Measurements from ENCODE around the gene SP3.
"Not testable (repeated sequence)": the region's sequence is repeated elsewhere in the genome, so short reads cannot be mapped to it uniquely, and the experiment has no call there.

Gene SP3

DNA sequence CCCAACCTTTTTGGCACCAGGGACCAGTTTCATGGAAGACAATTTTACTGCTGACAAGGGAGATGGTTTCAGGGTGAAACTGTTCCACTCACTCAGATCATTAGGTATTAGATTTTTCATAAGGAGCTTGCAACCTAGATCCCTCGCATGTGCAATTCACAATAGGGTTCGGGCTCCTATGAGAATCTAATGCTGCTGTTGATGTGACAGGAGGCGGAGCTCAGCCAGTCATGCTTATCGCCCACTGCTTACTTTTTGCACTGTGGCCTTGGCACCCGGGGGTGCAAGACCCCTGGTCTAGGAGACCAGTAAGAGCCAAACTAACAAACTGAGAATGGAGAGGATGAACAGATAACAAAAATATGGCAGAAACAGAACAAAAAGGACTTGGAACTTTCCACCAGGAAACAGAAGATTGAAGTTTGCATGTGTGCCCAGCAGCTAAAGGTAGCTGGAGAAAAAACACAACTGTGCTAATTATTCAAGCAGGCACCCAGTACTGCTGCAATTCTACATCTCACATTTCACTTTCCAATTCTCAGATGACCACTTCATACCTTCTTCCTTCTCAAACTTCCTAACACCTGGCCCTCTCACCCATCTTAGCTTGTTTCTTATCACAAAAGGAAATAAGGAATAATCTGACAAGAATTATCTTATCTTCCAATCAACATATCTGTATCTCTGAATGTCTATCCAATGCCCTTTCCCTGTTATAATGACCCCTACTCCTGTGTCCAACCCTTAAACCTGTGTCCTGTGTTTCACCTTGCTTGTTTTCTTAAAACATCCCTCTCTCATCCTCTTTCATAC, 24.8 kb downstream of the SP3 start:
- no peak for DNase-seq

DNA sequence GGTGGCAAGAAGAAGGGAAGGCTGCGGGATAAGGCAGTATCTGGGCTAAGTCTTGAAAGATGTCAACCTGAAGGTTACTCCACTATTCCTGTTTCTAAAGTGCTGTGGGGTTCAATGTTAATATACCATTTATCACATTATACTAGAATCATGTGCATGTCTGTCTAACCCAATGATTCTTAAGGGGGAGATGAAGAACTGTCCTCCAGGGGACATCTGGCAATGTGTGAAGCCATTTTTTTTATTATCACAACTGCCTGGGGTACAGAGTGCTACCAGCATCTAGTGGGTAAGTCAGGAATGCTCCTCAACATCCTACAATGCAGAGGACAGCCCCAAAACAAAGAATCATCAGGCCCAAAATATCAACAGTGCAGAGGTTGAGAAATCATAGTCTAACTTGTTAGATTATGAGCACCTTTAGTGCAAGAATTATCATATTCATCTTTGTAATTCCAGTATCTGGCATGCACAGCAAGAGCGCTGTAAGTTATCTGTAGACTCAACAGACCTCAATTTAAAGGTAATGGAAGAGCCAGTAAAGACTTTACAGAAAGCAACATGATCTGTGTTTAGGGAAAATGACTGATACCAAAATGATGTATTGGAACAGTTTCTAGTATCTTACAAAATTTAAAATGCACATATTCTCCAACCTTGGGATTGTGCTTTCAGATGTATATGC, 26.3 kb downstream of the SP3 start:
- DNase-seq: no peak

DNA sequence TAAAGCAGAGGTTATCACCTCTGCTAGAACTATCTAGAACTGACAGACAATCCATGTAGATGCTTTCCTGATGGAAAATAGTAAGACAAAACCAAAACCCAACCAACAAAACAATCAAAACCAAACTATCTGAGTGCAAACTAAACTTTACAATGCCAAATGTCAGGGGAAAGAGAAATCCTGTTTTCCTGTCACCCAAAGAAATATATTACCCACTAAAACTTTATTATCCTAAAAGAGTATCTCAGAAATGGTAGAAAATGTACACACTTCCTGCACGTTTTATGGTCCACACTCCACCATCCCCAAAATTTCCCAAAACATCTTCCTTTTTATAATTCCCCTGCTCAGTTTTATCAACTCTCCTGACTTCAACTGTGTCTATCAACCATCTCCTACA, 29.9 kb downstream of the SP3 start:
- DNase-seq: no peak

DNA sequence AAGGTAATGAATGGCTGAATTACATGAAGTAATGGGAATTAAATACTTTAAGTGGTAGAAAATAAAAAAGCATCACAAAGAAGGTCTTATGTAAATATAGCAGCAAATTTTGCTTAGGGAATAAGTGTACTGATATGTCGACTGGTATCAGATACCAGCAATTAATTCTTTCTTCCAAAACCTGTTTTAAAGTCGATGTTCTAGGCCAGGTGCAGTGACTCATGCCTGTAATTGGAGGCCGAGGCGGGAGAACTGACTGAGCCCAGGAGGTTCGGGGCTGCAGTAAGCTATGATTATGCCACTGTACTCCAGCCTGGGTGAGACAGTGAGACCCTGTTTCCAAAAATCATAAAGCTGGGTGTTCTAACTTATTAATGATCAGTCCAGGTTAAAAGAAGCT, 30.3 kb downstream of the SP3 start:
- DNase-seq: no peak

DNA sequence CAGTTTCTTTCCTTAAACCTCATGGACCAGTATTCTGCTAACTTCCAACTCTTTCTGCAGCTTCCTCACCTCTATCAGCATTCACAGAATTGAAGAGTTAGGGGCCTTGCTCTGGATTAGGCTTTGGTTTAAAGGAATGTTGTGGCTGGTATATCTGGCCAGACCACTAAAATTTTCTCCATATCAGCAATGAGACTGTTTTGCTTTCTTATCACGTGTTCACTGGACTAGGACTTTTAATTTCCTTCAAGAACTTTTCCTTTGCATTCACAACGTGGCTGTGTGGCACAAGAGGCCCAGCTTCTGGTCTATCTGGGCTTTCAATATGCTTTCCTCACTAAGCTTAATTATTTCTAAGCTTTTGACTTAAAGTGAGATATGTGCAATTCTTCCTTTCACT, 33.4 kb downstream of the SP3 start:
- no peak for DNase-seq

DNA sequence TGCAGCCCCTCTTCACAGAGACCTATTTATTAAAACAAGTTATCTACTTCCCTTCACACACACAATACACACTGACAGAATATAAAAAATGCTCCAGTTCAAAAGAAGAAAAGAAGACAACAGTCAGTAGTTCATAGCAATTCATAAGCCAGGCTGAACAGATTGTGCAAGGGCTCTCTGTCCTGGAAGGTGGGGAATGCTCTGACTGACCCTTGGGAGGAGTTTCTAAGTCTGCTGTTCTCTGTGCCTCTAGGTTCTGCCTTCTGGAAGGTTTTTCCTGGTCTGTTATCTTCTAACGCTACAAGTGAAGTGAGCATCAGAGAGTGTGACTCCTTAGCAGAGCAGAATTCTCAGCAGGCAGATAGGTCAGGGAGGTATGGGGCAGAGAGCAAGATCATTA, 35.7 kb downstream of the SP3 start:
- DNase-seq: no peak

DNA sequence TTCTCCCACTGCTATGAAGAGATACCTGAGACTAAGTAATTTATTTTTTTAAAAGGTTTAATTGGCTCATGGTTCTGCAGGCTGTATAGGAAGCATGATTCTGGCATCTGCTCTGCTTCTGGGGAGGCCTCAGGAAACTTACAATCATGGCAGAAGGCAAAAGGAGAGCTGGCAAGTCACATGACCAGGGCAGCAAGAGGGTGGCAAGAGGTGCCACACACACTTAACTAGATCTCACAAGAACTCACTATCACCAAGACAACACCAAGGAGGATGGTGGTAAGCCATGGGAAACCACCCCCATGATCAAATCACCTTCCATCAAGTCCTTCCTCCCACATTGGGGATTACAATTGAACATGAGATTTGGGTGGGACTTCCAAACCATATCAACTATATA, 38.3 kb downstream of the SP3 start:
- DNase-seq: no peak

DNA sequence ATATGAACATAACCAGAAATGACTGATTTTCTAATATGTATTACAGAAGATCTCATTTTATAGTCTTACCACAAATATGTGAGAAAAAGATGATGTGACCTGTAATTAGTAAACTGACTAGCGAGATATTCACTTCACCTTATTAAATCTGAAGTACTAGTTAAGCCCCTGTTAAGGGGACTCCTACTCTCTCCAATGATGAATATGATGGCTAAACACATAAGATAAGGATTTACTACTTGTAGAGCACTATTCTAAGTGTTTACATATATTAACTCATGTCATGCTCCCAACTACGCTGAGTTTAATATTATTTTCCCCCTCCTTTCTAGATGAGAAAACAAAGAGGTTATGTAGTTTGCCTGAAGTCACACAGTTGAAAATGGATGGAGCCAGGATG, 40.9 kb downstream of the SP3 start:
- no peak for DNase-seq

DNA sequence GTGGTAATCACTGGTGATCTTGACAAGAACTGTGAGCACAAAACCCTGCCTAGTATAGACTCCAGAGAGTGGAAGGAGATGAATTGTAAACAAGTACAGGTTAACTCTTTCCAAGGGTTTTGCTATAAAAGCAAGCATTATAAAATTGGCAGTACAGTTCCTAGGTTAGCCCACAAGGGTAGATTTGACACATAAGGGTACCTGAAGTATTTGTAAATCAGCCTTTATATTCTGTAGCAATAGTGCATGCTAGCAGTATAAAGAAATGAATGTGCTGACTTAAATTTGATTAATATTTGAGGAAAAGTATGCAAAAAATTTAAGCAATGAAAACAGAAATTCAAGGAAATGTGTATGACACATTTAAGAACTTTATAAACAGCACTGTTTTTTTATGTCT, 42.4 kb downstream of the SP3 start:
- no peak for DNase-seq

DNA sequence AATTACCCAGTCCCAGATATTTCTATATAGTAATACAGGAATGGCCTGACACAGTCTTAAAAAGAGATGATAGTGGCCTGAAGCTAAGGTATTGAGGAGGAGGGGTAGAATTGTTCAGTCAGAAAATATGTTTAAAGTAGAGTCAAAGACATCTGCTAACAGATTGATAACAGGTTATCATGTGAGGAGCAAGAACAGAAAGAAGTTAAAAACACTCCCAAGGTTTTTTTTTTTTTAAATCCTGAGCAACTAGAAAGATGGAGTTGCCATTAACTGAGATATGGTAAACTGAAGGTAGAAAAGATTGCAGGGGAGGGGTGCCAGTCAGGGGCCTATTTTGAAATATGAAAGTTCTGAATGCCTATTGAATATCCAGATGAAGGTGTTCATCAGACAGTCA, 43.1 kb downstream of the SP3 start:
- DNase-seq: no peak

DNA sequence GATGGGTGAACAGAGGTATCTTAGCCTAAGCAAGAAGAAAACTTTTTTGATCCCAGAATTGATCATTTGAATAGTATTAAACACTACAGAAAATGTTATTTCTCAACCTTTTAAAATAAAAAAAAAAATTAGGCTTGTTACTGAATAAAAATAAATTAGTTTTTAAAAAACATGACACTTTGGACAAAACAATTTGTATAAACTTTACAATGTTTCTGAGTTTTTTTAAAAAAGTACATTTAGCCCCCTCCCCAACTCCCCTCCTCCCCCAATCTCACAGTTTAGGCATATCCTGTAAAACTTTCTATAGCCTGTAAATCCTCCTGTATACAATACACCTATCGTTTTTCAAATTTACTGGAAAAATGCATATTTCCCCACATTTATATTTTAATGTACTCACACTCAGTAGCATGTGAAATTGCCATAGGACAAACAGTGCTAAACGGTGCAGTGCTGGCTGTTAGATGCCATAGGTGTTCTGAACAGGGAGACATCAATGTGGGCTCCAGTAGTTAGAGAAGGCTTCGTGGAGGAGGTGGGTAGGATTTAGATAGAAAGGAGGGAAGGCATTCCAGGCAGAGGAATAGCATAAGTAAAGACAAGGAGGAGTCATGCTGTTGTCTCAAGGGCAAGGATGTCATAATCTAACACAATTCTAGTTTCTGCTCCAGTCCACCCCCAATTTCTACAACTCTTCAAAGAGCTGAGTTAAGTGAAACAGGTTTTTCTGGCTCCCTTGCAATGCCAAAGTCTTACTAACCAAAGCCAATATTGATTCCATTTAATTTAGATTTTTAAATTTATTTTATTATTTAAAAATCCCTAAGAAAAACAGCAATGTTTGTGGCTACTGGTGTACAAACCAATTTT, 50.9 kb downstream of the SP3 start:
- DNase-seq: no peak

DNA sequence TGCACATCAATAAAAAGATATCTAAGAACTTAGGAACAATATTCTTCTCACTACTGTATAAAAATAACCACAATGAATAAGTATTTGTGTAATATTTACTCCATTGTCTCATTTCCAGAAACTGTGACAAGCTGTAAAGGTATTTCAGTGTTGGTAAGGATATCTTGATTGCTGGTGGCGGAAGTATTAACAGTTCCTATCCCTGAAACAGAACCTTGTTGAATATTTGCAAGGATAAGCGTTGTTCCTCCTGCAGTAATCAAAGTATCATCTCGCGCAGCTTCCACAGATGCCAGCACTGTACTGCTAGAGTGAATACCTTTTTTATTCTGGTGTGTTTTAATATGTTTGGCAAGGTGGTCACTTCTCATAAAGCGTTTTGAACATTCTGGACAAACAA, 55.3 kb downstream of the SP3 start:
- DNase-seq: no peak

DNA sequence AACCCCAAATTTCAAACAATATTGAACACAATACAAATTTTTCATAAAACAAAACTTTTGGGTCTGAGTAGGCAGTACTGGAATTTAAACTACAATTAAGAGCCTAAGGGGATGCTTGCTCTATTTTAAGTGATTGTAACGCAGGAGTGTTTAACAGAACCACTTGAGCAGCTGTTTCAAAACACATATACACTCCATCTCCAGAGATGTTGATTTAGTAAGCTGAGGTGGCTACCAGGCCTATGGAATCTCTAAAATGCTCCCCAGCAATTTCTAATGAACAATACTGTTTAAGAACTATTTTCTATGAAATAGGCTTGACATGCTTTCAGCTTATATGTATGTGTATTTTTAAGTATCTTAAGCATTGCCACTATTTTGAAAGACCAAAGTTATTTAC, 58.5 kb downstream of the SP3 start:
- DNase-seq: no peak

DNA sequence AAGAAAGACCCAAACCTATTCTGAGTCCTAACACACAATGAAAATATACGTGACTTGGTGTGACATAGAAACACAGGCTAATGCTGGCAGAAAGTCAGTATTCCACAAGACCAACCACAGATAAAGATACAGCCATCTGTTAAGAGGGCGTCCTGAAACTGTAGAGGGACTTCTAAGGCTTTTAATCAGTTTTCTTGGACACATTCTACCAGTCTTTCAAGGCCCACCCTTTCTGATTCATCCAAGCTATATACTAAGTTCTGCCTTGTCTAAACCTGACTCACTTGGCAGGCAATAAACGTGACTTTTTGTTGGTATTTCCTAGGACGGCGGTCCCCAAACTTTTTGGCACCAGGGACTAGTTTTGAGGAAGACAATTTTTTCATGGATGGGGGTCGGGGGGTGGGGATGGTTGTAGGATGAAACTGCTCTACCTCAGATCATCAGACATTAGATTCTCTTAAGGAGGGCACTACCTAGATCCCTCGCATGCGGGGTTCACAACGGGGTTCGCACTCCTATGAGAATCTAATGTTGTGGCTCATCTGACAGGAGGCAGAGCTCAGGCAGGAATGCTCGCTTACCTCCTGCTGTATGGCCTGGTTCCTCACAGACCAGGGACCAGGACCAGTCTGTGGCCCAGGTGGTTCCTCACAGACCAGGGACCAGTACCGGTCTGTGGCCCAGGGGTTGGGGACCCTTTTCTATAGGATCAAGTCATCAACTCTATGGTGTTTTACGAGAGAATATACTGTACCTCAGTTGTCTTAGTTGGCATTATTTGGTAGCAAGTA, 61.4 kb downstream of the SP3 start:
- no peak for DNase-seq

DNA sequence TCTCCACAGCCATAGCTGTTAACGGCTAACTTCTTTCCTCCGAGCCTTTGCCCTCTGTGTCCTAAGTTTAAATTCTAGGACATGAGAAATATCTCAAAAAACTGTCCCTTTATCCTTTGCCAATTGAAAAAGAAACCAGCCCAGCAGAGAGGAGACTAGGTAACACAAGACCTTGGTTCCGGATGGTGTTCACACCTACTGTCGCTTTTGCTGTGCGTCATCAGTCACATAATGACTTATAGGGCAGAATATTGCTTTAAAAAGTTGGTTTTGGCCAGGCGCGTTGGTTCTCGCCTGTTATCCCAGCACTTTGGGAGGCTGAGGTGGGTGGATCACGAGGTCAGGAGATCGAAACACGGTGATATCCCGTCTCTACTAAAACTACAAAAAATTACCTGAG, 66.2 kb downstream of the SP3 start:
- no peak for DNase-seq

DNA sequence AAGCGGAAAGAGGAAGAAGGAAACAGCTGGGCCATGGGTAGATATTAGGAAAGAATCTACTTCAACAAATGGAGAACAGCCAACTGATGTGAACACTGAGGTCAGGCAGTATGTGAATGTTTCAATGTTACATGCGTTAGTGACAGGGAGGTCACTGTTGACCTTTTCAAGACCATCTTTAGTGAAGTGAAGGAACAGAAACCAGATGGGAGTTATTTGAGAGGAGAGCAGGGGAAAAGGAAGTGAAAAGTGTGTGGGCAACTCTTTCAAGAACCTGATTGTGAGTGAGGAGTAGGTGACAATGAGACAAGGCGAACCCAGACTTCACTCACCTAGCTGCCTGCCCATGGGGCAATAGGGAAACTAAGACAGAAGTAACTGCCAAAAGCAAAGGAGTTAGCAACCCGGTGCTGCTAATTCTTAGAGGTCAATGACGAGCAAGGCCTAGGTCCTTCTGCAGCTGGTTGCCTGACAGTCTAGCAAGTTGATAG, 67.0 kb downstream of the SP3 start:
- DNase-seq: no peak

DNA sequence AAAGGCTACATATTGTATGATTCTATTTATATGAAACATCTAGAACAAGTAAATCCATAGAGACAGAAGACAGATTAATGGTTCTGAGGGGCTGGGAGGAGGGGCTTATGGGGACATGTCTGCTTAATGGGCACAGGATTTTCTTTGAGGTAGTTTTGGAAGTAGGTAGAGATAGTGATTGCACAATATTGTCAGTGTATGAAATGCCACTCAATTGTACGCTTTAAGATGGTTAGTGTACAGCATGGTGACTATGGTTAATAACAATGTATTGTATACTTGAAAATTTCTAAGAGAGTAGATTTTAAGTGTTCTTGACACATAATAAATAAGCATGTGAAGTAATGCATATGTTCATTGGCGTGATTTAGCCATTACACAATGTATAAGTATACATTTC, 68.4 kb downstream of the SP3 start:
- DNase-seq: no peak

DNA sequence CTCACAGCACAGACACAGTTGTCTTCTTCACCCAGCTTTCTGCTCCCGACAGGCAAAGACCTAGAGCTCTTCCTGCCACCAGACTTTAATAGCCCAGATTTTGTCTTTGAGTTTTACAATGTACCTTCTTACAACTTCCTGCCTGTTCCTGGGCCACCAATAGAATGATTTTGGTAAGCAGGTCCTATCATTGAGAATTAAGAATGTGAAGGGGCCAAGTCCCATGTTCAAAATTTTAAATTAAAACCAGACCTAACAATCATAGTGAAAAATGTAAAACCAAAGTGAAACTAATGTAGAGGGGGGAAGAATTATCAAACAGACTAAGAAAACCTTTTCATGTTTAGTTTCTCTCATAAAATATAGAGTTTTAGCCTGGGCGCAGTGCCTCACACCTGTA, 72.8 kb downstream of the SP3 start:
- no peak for DNase-seq

DNA sequence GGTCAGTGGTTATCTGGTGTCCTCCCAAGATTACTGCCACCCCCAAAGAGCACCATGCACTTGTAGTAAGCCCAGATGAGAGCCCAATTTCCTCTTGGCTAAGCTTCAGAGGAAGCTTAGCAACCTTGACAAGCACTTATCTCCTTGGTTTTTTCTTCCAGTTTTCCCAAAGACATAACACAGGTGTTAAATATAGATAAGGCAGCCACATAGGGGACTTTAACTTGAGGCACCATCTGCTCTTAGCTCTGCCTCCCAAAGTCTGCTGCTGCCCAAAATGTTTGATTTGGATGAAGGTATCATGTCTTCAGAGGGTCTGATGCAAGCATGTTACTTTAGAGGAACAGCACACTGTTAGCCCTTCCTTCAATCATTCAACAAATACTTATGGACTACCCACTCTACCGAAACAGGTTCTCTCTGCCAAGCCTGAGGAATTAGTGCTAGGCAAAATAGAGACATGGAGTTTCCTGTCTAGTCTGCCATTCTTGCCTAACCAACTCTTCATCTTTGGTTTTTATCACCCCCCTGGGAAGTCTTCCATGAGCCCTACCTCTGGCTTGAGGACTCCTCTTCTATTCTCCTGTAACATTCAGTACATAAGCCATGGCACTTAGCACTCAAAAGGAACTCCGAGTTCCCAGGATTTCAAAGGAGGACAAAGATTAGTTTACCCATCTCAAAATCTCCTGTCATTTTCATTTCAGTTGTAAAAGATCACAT, 73.7 kb downstream of the SP3 start:
- no peak for DNase-seq

DNA sequence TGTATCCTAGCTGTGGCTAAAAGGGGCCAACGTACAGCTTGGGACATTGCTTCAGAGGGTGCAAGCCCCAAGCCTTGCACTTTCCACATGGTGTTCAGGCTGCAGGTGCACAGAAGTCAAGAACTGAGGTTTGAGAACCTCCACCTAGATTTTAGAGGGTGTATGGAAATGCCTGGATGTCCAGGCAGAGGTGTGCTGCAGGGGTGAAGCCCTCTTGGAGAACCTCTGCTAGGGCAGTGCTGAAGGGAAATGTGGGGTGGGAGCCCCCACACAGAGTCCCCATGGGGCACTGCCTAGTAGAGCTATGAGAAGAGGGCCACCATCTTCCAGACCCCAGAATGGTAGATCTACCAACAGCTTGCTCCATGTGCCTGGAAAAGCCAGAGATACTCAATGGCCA, 75.7 kb downstream of the SP3 start:
- not testable (repeated sequence) for DNase-seq

DNA sequence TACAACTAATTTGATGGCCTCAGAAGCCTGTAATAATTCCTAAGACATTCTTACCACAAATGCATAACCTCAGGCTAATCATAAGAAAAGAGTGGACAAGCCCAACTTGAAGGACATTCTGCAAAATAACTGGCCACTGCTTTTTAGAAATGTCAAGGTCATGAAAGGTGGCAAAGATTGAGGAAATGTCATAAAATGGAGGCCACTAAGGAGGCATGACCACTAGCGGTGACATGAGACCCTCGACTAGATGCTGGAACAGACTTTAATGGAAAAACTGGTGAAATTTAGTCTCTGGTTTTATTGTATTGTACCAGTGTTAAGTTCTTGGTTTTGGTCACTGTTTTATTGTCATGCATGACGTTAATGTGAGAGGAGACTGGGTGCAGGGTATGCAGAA, 78.6 kb downstream of the SP3 start:
- no peak for DNase-seq

Measured in NCI-H446 treated with DMSO at 0.1 percent for 48 hours (cell line).